Activated T-cell treated with anti-CD3 and anti-CD28 coated beads for 24 hours (primary cell): ENCODE measurements around the gene IL16.
"Not testable (repeated sequence)": the region's sequence is repeated elsewhere in the genome, so short reads cannot be mapped to it uniquely, and the experiment has no call there.

Source experiments
- DNase-seq: peaks from one replicate; pipeline ENCODE4 v3.0.0-alpha.2; 2020; ENCODE audit warnings: low read depth

The IL16 gene

GRCh38 chr15:81196576-81197254 lies at the start of gene IL16:
TSS of gene IL16 (plus strand) at chr15:81196879. CDS start at chr15:81225400, 28,521 bp downstream.
- no peak for DNase-seq

DNA sequence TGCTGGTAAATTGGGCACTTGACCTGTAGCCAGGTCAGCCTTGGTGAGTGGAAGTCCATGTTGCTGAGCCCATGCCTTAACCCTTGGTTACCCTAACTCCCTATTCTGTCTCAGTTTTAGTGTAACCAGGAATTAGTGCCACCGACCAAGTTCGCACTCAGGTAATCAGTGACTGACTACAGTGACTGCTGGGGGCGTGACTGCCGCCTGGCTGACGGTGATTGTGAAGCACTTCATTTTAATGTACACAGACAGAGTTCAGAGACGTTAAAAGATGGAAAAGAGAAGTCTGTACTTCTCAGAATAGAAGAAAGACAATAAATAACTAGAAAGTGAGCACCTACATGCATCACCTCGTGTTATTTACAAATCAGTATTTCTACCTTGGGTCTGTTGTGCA lies 45.3 kb upstream of the IL16 start:
- no peak for DNase-seq

DNA sequence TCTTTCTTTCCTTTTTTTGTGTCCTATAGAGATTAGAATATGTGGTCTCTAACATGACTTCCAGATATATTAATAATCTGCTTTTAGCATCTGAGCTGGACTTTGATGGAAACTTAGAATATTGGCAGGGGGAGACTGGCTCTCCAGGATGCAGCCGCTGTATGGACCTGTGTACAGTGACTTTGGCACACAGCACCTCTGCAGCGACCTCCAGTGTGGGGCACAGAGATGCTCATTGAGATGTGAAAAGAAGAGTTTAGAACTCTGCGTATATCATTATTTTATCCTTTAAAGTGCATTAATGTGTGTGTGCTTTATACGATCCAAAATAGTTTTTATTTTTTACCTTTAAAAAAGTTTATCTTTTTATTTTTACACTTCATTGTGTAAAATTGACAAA lies 44.3 kb upstream of the IL16 start:
- no peak for DNase-seq

DNA sequence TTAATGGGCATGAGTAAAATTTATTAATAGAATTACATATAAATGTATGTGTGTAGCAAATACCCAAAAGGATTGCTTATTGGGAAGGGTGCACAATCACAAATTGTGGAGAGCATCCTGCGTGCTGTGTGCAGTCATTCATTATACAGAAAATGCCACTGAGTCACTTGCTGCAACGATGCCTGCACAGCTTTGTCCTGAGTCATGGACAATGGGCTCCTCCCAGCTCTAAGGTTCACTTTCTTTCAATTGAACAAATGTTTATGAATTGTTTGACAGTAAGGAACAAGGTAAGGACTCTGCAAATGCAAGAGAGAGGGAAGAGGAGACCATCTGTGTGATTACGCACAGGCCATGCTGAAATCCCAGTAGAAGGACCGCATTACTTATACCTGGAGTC lies 43.9 kb upstream of the IL16 start:
- no peak for DNase-seq

DNA sequence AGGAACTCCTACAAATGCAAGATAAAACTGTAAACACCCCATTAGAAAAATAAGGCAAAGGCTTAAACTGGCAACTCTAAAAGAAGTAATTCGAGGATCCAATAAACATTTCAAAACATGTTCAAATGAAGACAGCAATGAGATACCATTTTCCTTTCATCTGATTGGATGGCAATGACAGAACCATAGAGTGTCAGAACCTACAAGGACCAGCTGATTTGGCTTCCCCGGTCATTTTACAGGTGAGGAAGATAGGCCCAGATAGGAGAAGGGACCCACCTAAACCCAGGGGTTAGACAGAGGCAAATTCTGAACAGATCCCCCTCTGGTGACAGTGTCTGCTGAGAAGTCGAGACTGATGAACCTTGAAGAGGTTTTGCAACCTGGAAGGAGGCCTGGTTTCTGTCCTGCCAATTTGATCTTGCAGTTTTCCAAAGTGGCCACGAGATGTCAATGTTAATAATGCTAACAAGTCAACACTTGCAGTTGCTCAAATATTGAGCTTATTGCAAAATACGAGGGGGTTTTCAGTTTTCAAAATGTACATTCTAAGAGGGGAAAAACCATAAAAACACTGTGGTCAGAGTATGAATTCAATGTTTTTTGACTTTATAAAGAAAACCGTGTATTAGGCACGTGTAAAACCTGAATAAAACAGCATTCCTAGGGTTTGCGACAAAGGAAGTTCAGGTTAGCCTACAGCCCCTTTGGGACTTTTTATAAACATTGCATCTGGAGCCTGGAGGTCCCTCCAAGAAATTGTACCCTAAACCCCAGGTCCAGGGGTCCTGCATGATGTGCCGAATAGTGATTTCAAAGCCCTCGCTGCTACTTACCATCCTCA lies 41.1 kb upstream of the IL16 start:
- no peak for DNase-seq

- no peak for DNase-seq
Measured at GRCh38 chr15:81156324-81156723, 40.4 kb upstream of the IL16 start.

GRCh38 chr15:81157195-81157938 lies 39.3 kb upstream of the IL16 start:
- DNase-seq: no peak

DNA sequence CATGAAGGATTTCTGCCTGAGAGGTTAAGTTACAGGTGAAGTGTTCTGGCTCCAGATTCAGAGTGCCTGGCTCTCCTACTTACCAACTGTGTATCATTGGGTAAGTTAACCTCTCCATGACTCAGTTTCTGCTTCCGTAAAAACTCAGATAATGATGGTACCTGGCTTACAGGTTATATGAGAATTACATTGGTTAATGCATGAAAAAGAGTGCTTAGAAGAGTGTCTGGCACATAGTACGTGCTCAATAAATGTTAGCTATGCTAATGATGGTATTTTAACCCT lies 38.8 kb upstream of the IL16 start:
- no peak for DNase-seq

- not testable (repeated sequence) for DNase-seq
Measured at GRCh38 chr15:81158561-81158960, 38.1 kb upstream of the IL16 start.

GRCh38 chr15:81160312-81161159 lies 36.1 kb upstream of the IL16 start:
- DNase-seq: no peak

DNA sequence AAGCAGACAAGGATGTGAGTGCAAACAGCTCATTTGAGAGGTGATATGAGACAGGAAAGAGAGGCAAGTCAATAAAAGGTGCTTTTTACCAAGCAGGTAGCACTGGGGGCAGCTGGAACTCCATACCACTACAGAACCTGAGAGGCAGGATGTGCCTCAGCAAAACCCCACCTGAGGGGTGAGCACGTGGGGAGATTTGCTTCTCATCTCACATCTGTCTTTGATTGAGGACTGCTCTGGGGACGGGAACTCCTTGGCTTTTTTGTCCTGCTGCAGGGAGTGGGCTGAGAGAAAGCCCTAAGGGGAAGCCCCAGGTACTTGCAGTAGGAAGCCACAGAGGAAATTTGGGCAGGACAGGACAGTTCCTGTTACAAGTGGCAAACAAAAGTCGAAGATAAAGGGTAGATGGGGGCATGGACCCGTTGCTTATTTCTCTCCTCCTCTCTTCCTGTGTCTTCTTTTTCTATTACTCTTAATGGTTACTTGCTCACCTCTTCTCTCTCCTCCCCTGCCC lies 35.5 kb upstream of the IL16 start:
- DNase-seq: no peak

- DNase-seq: no peak
Measured at GRCh38 chr15:81161851-81162250, 34.8 kb upstream of the IL16 start.

DNA sequence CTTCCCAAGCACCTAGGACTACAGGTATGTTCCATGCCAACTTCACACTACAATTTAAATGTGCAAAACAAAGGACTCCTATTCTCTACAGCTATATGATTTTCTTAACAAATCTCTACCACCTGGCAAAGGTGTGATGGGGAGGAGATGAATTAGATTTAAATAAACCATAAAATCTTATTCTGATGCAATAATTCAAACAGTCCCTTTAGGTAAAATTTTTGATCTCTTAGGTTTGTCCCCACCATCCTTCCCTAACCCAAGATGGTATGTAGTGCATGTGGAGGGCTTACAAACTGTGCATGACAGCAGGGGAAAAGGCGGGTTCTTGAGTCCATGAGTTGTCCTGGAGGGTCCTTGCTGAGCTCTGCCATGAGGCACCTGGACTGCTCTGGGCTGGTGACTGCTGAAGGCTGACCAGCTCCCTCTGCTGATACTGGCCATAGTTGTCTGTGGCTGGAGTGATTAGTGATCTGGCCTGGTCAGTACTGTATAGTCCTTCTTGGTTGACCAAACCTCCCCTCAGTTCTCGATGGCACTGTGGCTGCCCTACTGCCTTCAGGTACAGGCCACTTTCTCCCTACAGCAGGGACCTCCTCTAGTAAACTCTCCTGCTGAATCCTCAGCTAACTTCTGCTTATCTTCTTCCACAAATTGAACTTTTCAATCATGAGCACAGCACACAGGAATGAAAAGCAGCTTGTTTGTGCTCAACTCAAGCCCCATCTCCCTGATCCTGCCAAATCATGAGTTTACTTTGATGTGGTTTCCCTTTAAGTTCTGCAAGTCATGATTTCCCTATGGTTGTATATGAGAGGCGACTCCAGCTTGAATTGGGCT lies 32.5 kb upstream of the IL16 start:
- no peak for DNase-seq

DNA sequence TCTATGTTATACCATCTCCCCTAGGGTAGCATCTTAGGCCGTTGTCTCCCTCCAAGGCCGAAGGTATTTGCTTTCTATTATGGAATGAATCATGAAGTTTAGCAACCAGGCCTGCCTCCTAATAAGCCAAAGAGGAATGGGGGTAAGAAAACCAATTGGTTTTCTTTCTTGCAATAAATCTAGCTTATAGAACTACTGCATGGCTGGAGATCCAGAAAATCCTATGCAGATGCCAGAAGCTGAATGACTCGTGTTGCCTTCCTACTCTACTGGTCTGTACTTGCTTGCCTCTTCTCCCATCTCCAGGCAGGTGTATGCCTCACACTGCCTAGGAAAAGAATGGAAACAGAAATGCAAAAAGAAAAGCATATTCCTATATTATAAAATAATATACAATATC lies 31.1 kb upstream of the IL16 start:
- no peak for DNase-seq

DNA sequence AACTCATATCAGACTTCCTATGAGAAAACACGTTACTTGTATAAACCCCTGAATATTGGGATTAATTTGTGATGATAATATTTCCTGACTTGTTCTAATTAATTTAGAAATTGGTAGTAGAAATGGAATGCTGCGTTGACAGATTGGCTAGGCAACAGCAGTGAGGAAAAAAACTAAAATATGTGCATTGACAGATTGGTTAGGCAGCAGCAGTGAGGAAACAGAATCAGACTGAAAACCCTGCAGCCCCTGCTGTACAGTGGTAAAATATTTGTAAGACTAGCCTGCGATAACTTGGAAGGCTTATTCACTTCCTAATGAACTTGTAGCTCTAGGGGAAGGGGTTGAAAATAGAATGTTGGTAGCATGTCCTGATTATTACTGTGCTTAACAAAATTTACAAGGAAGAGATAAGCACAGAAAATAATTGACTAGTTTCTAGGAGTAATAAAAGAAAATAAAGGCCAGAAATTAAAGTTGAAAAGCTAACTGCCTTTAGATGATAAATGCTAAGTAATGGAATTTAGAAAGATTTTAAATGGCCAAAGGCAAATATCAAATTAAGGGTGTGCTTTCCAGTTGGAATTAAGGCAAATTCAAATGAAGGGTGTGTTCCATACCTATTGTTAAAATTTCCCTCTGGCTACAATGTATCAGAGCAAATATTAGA lies 29.9 kb upstream of the IL16 start:
- no peak for DNase-seq

DNA sequence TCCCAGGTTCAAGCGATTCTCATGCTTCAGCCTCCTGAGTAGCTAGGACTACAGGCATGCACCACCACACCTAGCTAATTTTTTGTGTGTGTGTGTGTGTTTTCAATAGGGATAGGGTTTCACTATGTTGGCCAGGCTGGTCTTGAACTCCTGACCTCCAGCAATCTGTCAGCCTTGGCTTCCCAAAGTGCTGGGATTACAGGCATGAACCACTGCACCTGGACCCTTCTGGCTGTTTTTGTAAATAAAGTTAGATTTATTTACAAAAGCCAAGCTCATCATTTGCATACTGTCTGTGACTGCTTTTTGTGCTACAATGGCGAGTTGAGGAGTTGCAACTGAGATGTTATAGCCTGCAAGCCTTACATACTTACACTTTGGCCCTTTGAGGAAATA lies 28.6 kb upstream of the IL16 start:
- DNase-seq: no peak

- no peak for DNase-seq
Measured at GRCh38 chr15:81168644-81169043, 28.0 kb upstream of the IL16 start.

GRCh38 chr15:81170511-81170910 lies 26.2 kb upstream of the IL16 start:
- DNase-seq: no peak

GRCh38 chr15:81171286-81171685 lies 25.4 kb upstream of the IL16 start:
- no peak for DNase-seq

GRCh38 chr15:81174125-81174791 lies 22.4 kb upstream of the IL16 start:
- DNase-seq: no peak
